DND-41 (cell line): ENCODE measurements around the gene TUBB2A.

Experiments
- ATAC-seq: fragments of 200-7000 bp; cut with Tn5 transposase; 3 replicates; pipeline ENCODE4 v1.9.1; 2021; ENCODE audit warnings: low read depth; ENCODE audit not compliant: insufficient read depth
- DNase-seq: peaks from one replicate; pipeline ENCODE4 v3.0.0-alpha.2; 2020
- H2AFZ ChIP-seq: 2 replicates; pipeline ENCODE4 v1.6.0; 2012; ENCODE audit warnings: low read depth, low read length
- H3K27ac ChIP-seq: 2 replicates; pipeline ENCODE4 v1.5.1; 2012; ENCODE audit warnings: low read length, inconsistent platforms
- H3K27me3 ChIP-seq: fragments of 200-600 bp; sonication (generic); 2 replicates; pipeline ENCODE4 v1.6.0; 2012; ENCODE audit warnings: low read length, mild to moderate bottlenecking, inconsistent platforms; ENCODE audit not compliant: insufficient read depth, poor library complexity
- H3K36me3 ChIP-seq: 2 replicates; pipeline ENCODE4 v1.5.1; 2012; ENCODE audit warnings: low read length, inconsistent platforms; ENCODE audit not compliant: insufficient read depth
- H3K4me1 ChIP-seq: 2 replicates; pipeline ENCODE4 v1.5.1; 2012; ENCODE audit warnings: mild to moderate bottlenecking, low read length; ENCODE audit not compliant: insufficient read depth
- H3K4me2 ChIP-seq: 2 replicates; pipeline ENCODE4 v1.6.0; 2012; ENCODE audit warnings: mild to moderate bottlenecking, moderate library complexity, low read length, inconsistent platforms; ENCODE audit not compliant: insufficient read depth
- H3K4me3 ChIP-seq, 2 experiments: fragments of 200-600 bp in 1 of 2; shearing (Covaris generic) in 1 of 2; 2 replicates each; pipeline ENCODE4 v1.5.1; 2012 to 2016; ENCODE audit warnings: inconsistent platforms in 2 of 2, low read length in 2 of 2, mild to moderate bottlenecking in 2 of 2, low read depth in 1 of 2, moderate library complexity in 1 of 2
- H3K79me2 ChIP-seq: 2 replicates; pipeline ENCODE4 v1.6.0; 2012; ENCODE audit warnings: low read length, inconsistent platforms; ENCODE audit not compliant: insufficient read depth
- H3K9ac ChIP-seq: 2 replicates; pipeline ENCODE4 v1.6.0; 2012; ENCODE audit warnings: low read depth, mild to moderate bottlenecking, inconsistent platforms, low read length, moderate library complexity
- H3K9me3 ChIP-seq: 2 replicates; pipeline ENCODE4 v1.5.1; 2012; ENCODE audit warnings: low read length, moderate library complexity, mild to moderate bottlenecking, inconsistent platforms; ENCODE audit not compliant: insufficient read depth, severe bottlenecking
- H4K20me1 ChIP-seq: 2 replicates; pipeline ENCODE4 v1.6.0; 2012; ENCODE audit warnings: low read length; ENCODE audit not compliant: insufficient read depth
- EZH2 ChIP-seq: IDR thresholded peaks from 3 replicates; pipeline ENCODE4 v1.6.1; 2012; ENCODE audit warnings: borderline replicate concordance, low read depth, mild to moderate bottlenecking, moderate library complexity, low read length, inconsistent platforms; ENCODE audit not compliant: severe bottlenecking
- TF ChIP-seq, protein P1 (sequence below): IDR thresholded peaks from 2 replicates; pipeline ENCODE4 v1.5.1; 2012; ENCODE audit warnings: borderline replicate concordance, low read length, moderate library complexity, mild to moderate bottlenecking; ENCODE audit not compliant: poor library complexity, severe bottlenecking; ENCODE audit errors: extremely low read depth

Gene TUBB2A

DNA sequence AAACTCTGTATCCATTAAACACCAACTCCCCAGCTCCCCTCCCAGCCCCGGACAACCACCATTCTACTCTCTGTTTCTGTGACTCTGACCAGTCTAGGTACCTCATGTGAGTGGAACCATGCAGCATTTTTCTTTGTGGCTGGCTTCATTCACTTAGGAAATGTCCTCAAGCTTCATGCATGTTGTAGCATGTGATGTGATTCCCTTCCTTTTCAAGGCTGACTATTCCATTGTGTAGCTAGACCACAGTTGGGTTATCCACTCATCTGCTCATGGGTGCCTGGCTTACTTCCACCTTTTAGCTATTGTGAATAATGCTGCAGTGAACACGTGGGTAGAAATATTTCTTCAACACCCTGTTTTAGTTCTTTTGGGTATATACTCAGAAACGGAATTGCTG lies 47.6 kb downstream of the TUBB2A start:
- no peak overlapping the region for H3K9ac ChIP-seq
- H2AFZ ChIP-seq: no peak overlapping the region
- H3K4me2 ChIP-seq: no peak overlapping the region
- no peak overlapping the region for H3K4me3 ChIP-seq
- TF ChIP-seq EZH2: no peak
- TF ChIP-seq, protein P1, sequence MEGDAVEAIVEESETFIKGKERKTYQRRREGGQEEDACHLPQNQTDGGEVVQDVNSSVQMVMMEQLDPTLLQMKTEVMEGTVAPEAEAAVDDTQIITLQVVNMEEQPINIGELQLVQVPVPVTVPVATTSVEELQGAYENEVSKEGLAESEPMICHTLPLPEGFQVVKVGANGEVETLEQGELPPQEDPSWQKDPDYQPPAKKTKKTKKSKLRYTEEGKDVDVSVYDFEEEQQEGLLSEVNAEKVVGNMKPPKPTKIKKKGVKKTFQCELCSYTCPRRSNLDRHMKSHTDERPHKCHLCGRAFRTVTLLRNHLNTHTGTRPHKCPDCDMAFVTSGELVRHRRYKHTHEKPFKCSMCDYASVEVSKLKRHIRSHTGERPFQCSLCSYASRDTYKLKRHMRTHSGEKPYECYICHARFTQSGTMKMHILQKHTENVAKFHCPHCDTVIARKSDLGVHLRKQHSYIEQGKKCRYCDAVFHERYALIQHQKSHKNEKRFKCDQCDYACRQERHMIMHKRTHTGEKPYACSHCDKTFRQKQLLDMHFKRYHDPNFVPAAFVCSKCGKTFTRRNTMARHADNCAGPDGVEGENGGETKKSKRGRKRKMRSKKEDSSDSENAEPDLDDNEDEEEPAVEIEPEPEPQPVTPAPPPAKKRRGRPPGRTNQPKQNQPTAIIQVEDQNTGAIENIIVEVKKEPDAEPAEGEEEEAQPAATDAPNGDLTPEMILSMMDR: no peak
- H3K79me2 ChIP-seq: no peaks in the 10 kb centered on the region
- H3K27ac ChIP-seq: no peak overlapping the region
- ATAC-seq (no peak), DNase-seq (no peak)
- H3K36me3 ChIP-seq: peaks cover 88% of the 10 kb centered on the region
- no peaks in the 10 kb centered on the region for H3K9me3 ChIP-seq
- H4K20me1 ChIP-seq: peaks cover 4% of the 10 kb centered on the region; the same call in 1 of the 2 replicates
- H3K27me3 ChIP-seq: no peaks in the 10 kb centered on the region
- no peaks in the 10 kb centered on the region for H3K4me1 ChIP-seq

DNA sequence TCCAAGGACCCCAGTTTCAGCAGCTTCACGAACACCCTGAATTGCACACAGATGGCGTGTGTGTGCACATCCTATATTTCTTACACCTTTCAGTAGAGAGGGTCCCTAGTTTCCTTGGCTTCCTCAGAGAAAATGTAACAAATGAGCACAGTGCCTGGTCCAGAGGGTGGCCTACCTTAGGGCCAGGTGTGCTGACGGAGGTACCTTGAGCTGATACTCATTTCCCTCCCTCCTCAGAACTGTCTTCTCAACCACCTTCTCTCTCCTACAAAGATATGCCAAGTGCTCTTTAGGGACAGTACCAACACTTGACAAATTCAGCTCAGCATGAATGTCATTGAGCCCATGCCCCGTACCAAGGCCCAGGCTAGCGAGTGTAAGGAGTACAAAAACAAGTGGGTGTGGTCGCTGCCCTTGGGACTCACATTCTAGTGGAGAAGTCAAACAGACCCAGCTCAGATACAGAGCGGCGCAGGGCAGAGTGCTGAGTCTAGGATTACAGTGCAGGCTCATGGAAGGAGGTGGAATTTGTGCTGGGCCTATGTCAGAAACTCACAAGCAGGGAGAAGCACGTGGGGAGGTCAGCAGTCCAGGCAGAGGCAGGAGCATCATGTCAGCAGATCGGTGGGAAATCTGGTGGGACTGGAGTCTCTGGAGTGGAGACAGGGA lies 48.5 kb downstream of the TUBB2A start:
- DNase-seq (no peak), ATAC-seq (no peak)
- H3K4me1 ChIP-seq: no peaks in the 10 kb centered on the region
- H4K20me1 ChIP-seq: peaks cover 4% of the 10 kb centered on the region; the same call in 1 of the 2 replicates
- H3K4me2 ChIP-seq: no peak overlapping the region
- H3K36me3 ChIP-seq: peaks cover 88% of the 10 kb centered on the region
- no peak overlapping the region for H3K27ac ChIP-seq
- TF ChIP-seq, protein P1: no peak
- TF ChIP-seq EZH2: no peak
- H3K4me3 ChIP-seq: no peak overlapping the region
- no peak overlapping the region for H2AFZ ChIP-seq
- no peaks in the 10 kb centered on the region for H3K27me3 ChIP-seq
- H3K9ac ChIP-seq: no peak overlapping the region
- no peaks in the 10 kb centered on the region for H3K9me3 ChIP-seq
- no peaks in the 10 kb centered on the region for H3K79me2 ChIP-seq
